HepG2 (cell line): ENCODE measurements around the gene MPC1. TPM values are rescaled to one million over a fixed set of nuclear protein-coding genes. Genes with fewer than 3 reads are reported as not detected.

Experiments
- DNMT1 ChIP-seq: sonication (generic); formaldehyde crosslinking; IDR thresholded peaks from 2 replicates; pipeline ENCODE4 v1.5.1; 2020; ENCODE audit warnings: mild to moderate bottlenecking, missing genetic modification reagents
- FOXC1 ChIP-seq: sonication (generic); formaldehyde crosslinking; IDR thresholded peaks from 2 replicates; pipeline ENCODE4 v1.8.0; 2022; ENCODE audit warnings: mild to moderate bottlenecking, missing genetic modification reagents, borderline replicate concordance
- GLI4 ChIP-seq: sonication (generic); formaldehyde crosslinking; IDR thresholded peaks from 2 replicates; pipeline ENCODE4 v1.5.1; 2020; ENCODE audit warnings: missing genetic modification reagents, mild to moderate bottlenecking, moderate library complexity, borderline replicate concordance
- KLF11 ChIP-seq: IDR thresholded peaks from 2 replicates; pipeline ENCODE4 v1.6.1; 2016; ENCODE audit warnings: missing compliant biosample characterization
- ONECUT2 ChIP-seq: sonication (generic); formaldehyde crosslinking; IDR thresholded peaks from 2 replicates; pipeline ENCODE4 v1.4.0; 2020; ENCODE audit warnings: missing genetic modification reagents
- RARG ChIP-seq: sonication (generic); formaldehyde crosslinking; IDR thresholded peaks from 2 replicates; pipeline ENCODE4 v1.4.0; 2020; ENCODE audit warnings: low read depth, mild to moderate bottlenecking, missing genetic modification reagents
- SALL1 ChIP-seq: sonication (generic); formaldehyde crosslinking; IDR thresholded peaks from 2 replicates; pipeline ENCODE4 v1.8.0; 2022; ENCODE audit warnings: mild to moderate bottlenecking, missing genetic modification reagents
- ZFX ChIP-seq: sonication (generic); formaldehyde crosslinking; IDR thresholded peaks from 2 replicates; pipeline ENCODE4 v1.4.0; 2020; ENCODE audit warnings: mild to moderate bottlenecking, low read depth, missing genetic modification reagents, moderate library complexity
- ZNF235 ChIP-seq: sonication (generic); formaldehyde crosslinking; IDR thresholded peaks from 2 replicates; pipeline ENCODE4 v1.8.1; 2023; ENCODE audit warnings: mild to moderate bottlenecking, missing genetic modification reagents, borderline replicate concordance
- ZNF34 ChIP-seq: sonication (generic); formaldehyde crosslinking; IDR thresholded peaks from 2 replicates; pipeline ENCODE4 v1.4.0; 2020; ENCODE audit warnings: mild to moderate bottlenecking, missing genetic modification reagents, borderline replicate concordance
- ZNF883 ChIP-seq: sonication (generic); formaldehyde crosslinking; IDR thresholded peaks from 2 replicates; pipeline ENCODE4 v1.5.1; 2020; ENCODE audit warnings: mild to moderate bottlenecking, missing genetic modification reagents; ENCODE audit errors: not compliant biosample characterization
- ZZZ3 ChIP-seq: sonication (generic); formaldehyde crosslinking; IDR thresholded peaks from 2 replicates; pipeline ENCODE4 v1.4.0; 2020; ENCODE audit warnings: missing genetic modification reagents, mild to moderate bottlenecking, borderline replicate concordance
- polyA plus RNA-seq, 8 experiments: library from polyadenylated mRNA; depleted of rRNA in 3 of 8; stranded (reverse) in 7 of 8; unstranded in 1 of 8; fragments of >200 nt; fragmentation: Illumina TruSeq in 4 of 8; extraction: Trizol in 4 of 8; gene quantifications; 2 replicates each; pipeline versions ENCODE4 v1.2.1 to v1.2.3, GENCODE V29; 2011 to 2016; ENCODE audit warnings: low read depth in 4 of 8, missing spikeins in 1 of 8, mixed read lengths in 1 of 8; ENCODE audit not compliant: insufficient read depth in 1 of 8
- total RNA-seq, 5 experiments: library from RNA; depleted of rRNA; stranded (reverse); fragments of >200 nt; fragmentation: Illumina TruSeq; extraction: Trizol; gene quantifications; 2 replicates each; pipeline ENCODE4 v1.2.3, GENCODE V29; 2016; ENCODE audit warnings: low read depth in 1 of 5
- TF ChIP-seq, protein P1 (sequence below): sonication (generic); formaldehyde crosslinking; IDR thresholded peaks from 2 replicates; pipeline ENCODE4 v1.5.0; 2020; ENCODE audit warnings: mild to moderate bottlenecking, missing genetic modification reagents
- TF ChIP-seq, protein P2 (sequence below): sonication (generic); formaldehyde crosslinking; IDR thresholded peaks from 2 replicates; pipeline ENCODE4 v1.9.0; 2022; ENCODE audit warnings: low read depth, missing genetic modification reagents
- TF ChIP-seq, protein P3 (sequence below): sonication (generic); formaldehyde crosslinking; IDR thresholded peaks from 2 replicates; pipeline ENCODE4 v1.4.0; 2020; ENCODE audit warnings: mild to moderate bottlenecking, missing genetic modification reagents
- TF ChIP-seq, protein P4 (sequence below): sonication (generic); formaldehyde crosslinking; conservative IDR thresholded peaks from 2 replicates; pipeline ENCODE4 v1.5.0; 2020; ENCODE audit warnings: missing genetic modification reagents
- TF ChIP-seq, protein P5 (sequence below): sonication (generic); formaldehyde crosslinking; IDR thresholded peaks from 2 replicates; pipeline ENCODE4 v1.4.0; 2020; ENCODE audit warnings: mild to moderate bottlenecking, low read depth, missing genetic modification reagents

MPC1 gene
- total and polyA plus RNA-seq, 2 of the 13 experiments (the other 11 are each of a cell fraction or from before 2014, with no cell fraction given): 189 to 214 TPM

DNA sequence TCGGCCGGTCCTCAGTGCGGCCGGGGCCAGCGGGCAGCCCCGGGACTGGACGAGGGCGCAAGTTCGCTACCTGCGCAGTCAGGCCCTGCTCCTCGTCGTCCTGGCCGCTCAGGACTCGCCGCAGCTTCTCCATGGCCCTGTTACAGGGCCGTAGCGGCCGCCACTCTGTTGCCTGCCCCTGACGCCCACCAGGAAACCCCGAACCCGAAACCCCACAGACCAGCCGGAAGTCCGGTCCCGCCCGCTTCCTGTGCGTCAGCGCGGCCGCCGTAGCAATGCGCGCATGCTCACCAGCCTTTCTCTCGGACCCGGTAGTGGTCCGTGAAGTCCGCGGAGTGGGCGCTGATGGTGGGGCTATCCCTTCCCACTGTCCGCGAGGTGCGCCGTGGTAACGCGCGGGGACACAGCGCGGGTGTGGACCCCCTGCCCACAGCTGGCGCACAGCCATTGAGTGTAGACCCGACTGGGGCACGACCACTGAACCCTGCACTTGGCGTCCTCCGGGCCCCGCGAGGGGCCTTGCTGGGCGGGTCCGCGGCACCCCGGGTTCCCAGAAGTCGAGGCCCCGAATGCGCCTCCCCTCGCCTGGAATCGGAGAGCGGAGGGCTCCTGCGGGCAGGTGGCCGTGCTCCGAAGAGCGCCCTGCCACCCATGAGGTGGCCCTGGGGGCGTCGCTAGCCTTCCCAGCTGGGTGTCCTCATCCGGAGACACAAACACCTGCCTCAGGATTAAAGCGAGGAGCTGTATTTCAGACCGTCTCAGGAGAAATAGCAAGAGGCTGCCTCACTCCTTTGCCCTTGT is 40.2 kb downstream of the MPC1 start, which contains the start of gene SFT2D1 (continued):
- TF ChIP-seq FOXC1 (CRISPR knock-in tag) (peak; percentile 94), ZNF235 (CRISPR knock-in tag) (peak; percentile 97), ZNF883 (CRISPR knock-in tag) (no peak), KLF11 (CRISPR knock-in tag) (peak; percentile 83; the same call in 1 of the 2 replicates), ZZZ3 (peak; percentile 77), RARG (CRISPR knock-in tag) (no peak), GLI4 (CRISPR knock-in tag) (peak; percentile 84; the same call in 1 of the 2 replicates), ZFX (CRISPR knock-in tag) (peak; percentile 95), SALL1 (CRISPR knock-in tag) (peak; percentile 95), ZNF34 (CRISPR knock-in tag) (no peak), DNMT1 (peak; percentile 91; the same call in 1 of the 2 replicates), ONECUT2 (CRISPR knock-in tag) (no peak)
- TF ChIP-seq, protein P1, sequence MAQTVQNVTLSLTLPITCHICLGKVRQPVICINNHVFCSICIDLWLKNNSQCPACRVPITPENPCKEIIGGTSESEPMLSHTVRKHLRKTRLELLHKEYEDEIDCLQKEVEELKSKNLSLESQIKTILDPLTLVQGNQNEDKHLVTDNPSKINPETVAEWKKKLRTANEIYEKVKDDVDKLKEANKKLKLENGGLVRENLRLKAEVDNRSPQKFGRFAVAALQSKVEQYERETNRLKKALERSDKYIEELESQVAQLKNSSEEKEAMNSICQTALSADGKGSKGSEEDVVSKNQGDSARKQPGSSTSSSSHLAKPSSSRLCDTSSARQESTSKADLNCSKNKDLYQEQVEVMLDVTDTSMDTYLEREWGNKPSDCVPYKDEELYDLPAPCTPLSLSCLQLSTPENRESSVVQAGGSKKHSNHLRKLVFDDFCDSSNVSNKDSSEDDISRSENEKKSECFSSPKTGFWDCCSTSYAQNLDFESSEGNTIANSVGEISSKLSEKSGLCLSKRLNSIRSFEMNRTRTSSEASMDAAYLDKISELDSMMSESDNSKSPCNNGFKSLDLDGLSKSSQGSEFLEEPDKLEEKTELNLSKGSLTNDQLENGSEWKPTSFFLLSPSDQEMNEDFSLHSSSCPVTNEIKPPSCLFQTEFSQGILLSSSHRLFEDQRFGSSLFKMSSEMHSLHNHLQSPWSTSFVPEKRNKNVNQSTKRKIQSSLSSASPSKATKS (CRISPR knock-in tag): peak; percentile 45; the same call in 1 of the 2 replicates
- TF ChIP-seq, protein P2, sequence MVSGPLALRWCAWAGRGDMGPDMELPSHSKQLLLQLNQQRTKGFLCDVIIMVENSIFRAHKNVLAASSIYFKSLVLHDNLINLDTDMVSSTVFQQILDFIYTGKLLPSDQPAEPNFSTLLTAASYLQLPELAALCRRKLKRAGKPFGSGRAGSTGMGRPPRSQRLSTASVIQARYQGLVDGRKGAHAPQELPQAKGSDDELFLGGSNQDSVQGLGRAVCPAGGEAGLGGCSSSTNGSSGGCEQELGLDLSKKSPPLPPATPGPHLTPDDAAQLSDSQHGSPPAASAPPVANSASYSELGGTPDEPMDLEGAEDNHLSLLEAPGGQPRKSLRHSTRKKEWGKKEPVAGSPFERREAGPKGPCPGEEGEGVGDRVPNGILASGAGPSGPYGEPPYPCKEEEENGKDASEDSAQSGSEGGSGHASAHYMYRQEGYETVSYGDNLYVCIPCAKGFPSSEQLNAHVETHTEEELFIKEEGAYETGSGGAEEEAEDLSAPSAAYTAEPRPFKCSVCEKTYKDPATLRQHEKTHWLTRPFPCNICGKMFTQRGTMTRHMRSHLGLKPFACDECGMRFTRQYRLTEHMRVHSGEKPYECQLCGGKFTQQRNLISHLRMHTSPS (CRISPR knock-in tag): peak; percentile 76
- TF ChIP-seq, protein P3, sequence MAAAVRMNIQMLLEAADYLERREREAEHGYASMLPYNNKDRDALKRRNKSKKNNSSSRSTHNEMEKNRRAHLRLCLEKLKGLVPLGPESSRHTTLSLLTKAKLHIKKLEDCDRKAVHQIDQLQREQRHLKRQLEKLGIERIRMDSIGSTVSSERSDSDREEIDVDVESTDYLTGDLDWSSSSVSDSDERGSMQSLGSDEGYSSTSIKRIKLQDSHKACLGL (CRISPR knock-in tag): peak; percentile 95
- TF ChIP-seq, protein P4, sequence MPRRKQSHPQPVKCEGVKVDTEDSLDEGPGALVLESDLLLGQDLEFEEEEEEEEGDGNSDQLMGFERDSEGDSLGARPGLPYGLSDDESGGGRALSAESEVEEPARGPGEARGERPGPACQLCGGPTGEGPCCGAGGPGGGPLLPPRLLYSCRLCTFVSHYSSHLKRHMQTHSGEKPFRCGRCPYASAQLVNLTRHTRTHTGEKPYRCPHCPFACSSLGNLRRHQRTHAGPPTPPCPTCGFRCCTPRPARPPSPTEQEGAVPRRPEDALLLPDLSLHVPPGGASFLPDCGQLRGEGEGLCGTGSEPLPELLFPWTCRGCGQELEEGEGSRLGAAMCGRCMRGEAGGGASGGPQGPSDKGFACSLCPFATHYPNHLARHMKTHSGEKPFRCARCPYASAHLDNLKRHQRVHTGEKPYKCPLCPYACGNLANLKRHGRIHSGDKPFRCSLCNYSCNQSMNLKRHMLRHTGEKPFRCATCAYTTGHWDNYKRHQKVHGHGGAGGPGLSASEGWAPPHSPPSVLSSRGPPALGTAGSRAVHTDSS: peak; percentile 96; the same call in 1 of the 2 replicates
- TF ChIP-seq, protein P5, sequence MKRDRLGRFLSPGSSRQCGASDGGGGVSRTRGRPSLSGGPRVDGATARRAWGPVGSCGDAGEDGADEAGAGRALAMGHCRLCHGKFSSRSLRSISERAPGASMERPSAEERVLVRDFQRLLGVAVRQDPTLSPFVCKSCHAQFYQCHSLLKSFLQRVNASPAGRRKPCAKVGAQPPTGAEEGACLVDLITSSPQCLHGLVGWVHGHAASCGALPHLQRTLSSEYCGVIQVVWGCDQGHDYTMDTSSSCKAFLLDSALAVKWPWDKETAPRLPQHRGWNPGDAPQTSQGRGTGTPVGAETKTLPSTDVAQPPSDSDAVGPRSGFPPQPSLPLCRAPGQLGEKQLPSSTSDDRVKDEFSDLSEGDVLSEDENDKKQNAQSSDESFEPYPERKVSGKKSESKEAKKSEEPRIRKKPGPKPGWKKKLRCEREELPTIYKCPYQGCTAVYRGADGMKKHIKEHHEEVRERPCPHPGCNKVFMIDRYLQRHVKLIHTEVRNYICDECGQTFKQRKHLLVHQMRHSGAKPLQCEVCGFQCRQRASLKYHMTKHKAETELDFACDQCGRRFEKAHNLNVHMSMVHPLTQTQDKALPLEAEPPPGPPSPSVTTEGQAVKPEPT (CRISPR knock-in tag): peak; percentile 58; the same call in 1 of the 2 replicates
